Psoas muscle (tissue), 8 donors: ENCODE data around the gene BTBD9. TPM values are rescaled to one million over a fixed set of nuclear protein-coding genes. Genes with fewer than 3 reads are reported as not detected.
A peak's percentile ranks its signal among the peaks of the same experiment; 100 is the strongest.

ENCODE experiments used
- ATAC-seq, 4 donors: fragments of 200-7000 bp; cut with Tn5 transposase; one replicate each; pipeline ENCODE4 v1.9.1; 2020; ENCODE audit warnings: moderate library complexity in 3 of 4, mild to moderate bottlenecking in 2 of 4
- DNase-seq, 2 donors: peaks; one replicate each; pipeline ENCODE4 v3.0.0-alpha.2; 2020
- H3K27ac ChIP-seq: fragments of 200-600 bp; one replicate; pipeline ENCODE4 v1.8.0; 2022
- H3K27me3 ChIP-seq, 3 donors: fragments of 200-600 bp in 1 of 3; one replicate each; pipeline versions ENCODE4 v1.6.1 to v1.8.0; 2013 to 2022; ENCODE audit warnings: low read length in 2 of 3, mild to moderate bottlenecking in 2 of 3, moderate library complexity in 1 of 3; ENCODE audit not compliant: insufficient read depth in 3 of 3
- H3K36me3 ChIP-seq, 2 donors: fragments of 200-600 bp in 1 of 2; one replicate each; pipeline versions ENCODE4 v1.6.1 to v1.8.0; 2013 to 2022; ENCODE audit warnings: low read depth in 1 of 2, mild to moderate bottlenecking in 1 of 2, moderate library complexity in 1 of 2; ENCODE audit not compliant: insufficient read depth in 1 of 2
- H3K4me1 ChIP-seq: fragments of 200-600 bp; one replicate; pipeline ENCODE4 v1.8.0; 2022
- H3K4me3 ChIP-seq: fragments of 200-600 bp; one replicate; pipeline ENCODE4 v1.8.0; 2022; ENCODE audit warnings: mild to moderate bottlenecking
- H3K9me3 ChIP-seq: fragments of 200-600 bp; one replicate; pipeline ENCODE4 v1.8.0; 2022
- CTCF ChIP-seq: fragments of 200-600 bp; IDR thresholded peaks from one replicate; pipeline ENCODE4 v1.8.0; 2022; ENCODE audit warnings: antibody characterized with exemption
- WGBS, 3 donors: extraction: QIAGEN DNeasy Blood & Tissue Kit; methylation state at CpG; one replicate each; pipeline versions ENCODE4 v1.1.6 to v1.1.7; 2013; 5-methylcytosine and 5-hydroxymethylcytosine counted together
- intact Hi-C, 2 donors: fragments of 100-400 bp; cut with DNase I; formaldehyde crosslinking; loops; one replicate each; pipeline versions ENCODE4 v1.11.0 to v1.14.2; 2022
- polyA plus RNA-seq, 3 donors: library from polyadenylated mRNA; stranded (reverse); fragments of 200-250 nt; gene quantifications; one replicate each; pipeline ENCODE4 v1.2.3, GENCODE V29; 2013
- total RNA-seq, 4 donors: library from RNA; stranded (reverse); fragmentation: NEBNext Ultra II Directional in 2 of 4; extraction: Animal tissue kit (Norgen Biotek cat#: 25700) in 2 of 4; gene quantifications; one replicate each; pipeline versions ENCODE4 v1.2.1 to v1.2.4, GENCODE V29; 2021 to 2023
- donor health status: healthy with polysubstance abuse.
- donor health status: DM: no; HTN: no; CAD: no; lungs with moderate emphysema.
- donor health status: Bipolar disorder and iron deficiency.
- donor health status: healthy.
- donor health status: DM: yes; HTN: yes; CAD: no.
- donor health status: DM: no; HTN: no; CAD: no.
- donor health status: DM: no; HTN: no; CAD: no.
- donor health status: DM: yes; HTN: yes; CAD: no.

Gene BTBD9
- total and polyA plus RNA-seq, 7 donors, result 2.3 to 10.9 (median 8.4) TPM

- intact Hi-C loops, result no loop called here
- TF ChIP-seq CTCF, result no peak
- DNase-seq (no peak), ATAC-seq (no peak)
- H3K4me1 ChIP-seq, result peaks cover 16% of the 10 kb centered on the region
- H3K4me3 ChIP-seq, result no peak overlapping the region
- H3K27me3 ChIP-seq, result no peaks in the 10 kb centered on the region
- H3K27ac ChIP-seq, result no peak overlapping the region
- no peaks in the 10 kb centered on the region for H3K9me3 ChIP-seq
- H3K36me3 ChIP-seq, result no peaks in the 10 kb centered on the region
- WGBS, 3 donors, result 80 to 86% (median 81%) methylated on average over 3 of the region's 3 CpGs
These were observed 6.6 kb upstream of the BTBD9 start for GRCh38 chr6:38646166-38646878.

- H3K36me3 ChIP-seq, result no peaks in the 10 kb centered on the region
- peaks cover 25% of the 10 kb centered on the region for H3K4me1 ChIP-seq
- ATAC-seq (no peak), DNase-seq (no peak)
- peak overlapping the region; percentile 5 for H3K4me3 ChIP-seq
- H3K9me3 ChIP-seq, result no peaks in the 10 kb centered on the region
- 20 to 29% (median 24%) methylated on average over 1 of the region's 1 CpG for WGBS, 3 donors
- intact Hi-C loops, result no loop called here
- no peak for TF ChIP-seq CTCF
- no peak overlapping the region for H3K27ac ChIP-seq
- no peaks in the 10 kb centered on the region for H3K27me3 ChIP-seq
These were observed 5.2 kb upstream of the BTBD9 start for GRCh38 chr6:38644951-38645350.

- TF ChIP-seq CTCF, result no peak
- intact Hi-C loops, result no loop called here
- Histone ChIP-seq H3K27me3 (no peaks in the 10 kb centered on the region), H3K4me1 (peaks cover 24% of the 10 kb centered on the region), H3K36me3 (no peaks in the 10 kb centered on the region), H3K27ac (peak overlapping the region; percentile 95), H3K9me3 (no peaks in the 10 kb centered on the region), H3K4me3 (peak overlapping the region; percentile 98)
- DNase-seq, result no peak
- ATAC-seq, result no peak
- 7 to 11% (median 8%) methylated on average over 32 of the region's 32 CpGs for WGBS, 3 donors
These were observed 634 bp upstream of the BTBD9 start for GRCh38 chr6:38640216-38640909.

- Histone ChIP-seq H3K36me3 (no peaks in the 10 kb centered on the region), H3K4me3 (peak overlapping the region; percentile 98), H3K27ac (peak overlapping the region; percentile 95), H3K4me1 (peaks cover 18% of the 10 kb centered on the region), H3K9me3 (no peaks in the 10 kb centered on the region), H3K27me3 (no peaks in the 10 kb centered on the region)
- DNase-seq, result peak in 1 of 2 donors; percentile 34
- intact Hi-C loops, result no loop called here
- TF ChIP-seq CTCF, result no peak
- WGBS, 3 donors, result 4 to 5% (median 5%) methylated on average over 15 of the region's 15 CpGs
- ATAC-seq, result peak; percentile 54 to 67 (median 57)
These were observed 710 bp downstream of the BTBD9 start for GRCh38 chr6:38638941-38639497.
